PC-3 (cell line): ENCODE results near the gene CCNDBP1. TPM values are rescaled to one million over a fixed set of nuclear protein-coding genes. Genes with fewer than 3 reads are reported as not detected.
"Not testable (repeated sequence)": the region's sequence is repeated elsewhere in the genome, so short reads cannot be mapped to it uniquely, and the experiment has no call there.

Experiments
- ATAC-seq: fragments of 200-7000 bp; cut with Tn5 transposase; 2 replicates; pipeline ENCODE4 v1.9.1; 2020; ENCODE audit warnings: mild to moderate bottlenecking, moderate library complexity
- BruUV-seq: library from RNA; stranded (reverse); fragments of 400-500 nt; replicated peaks from 2 replicates; lab custom pipeline; 2021; lab: Mats Ljungman, UMichigan
- CTCF ChIA-PET: fragments of 300-600 bp; sonication (Branson Sonifier 250); formaldehyde crosslinking; loops from one replicate; lab custom pipeline; 2022; ENCODE audit warnings: antibody characterized with exemption; lab: Charles Lee
- POLR2A ChIA-PET: fragments of 300-600 bp; sonication (Branson Sonifier 250); formaldehyde crosslinking; loops from one replicate; lab custom pipeline; 2022; ENCODE audit warnings: antibody characterized with exemption; ENCODE audit not compliant: unreplicated experiment; lab: Charles Lee
- DNase-seq: peaks from one replicate; pipeline ENCODE4 v3.0.0-alpha.2; 2015
- H2AFZ ChIP-seq: fragments of 300-600 bp; sonication (generic); 2 replicates; pipeline ENCODE4 v1.6.0; 2016; ENCODE audit warnings: antibody characterized with exemption, low read length
- H3F3A ChIP-seq: fragments of 300-600 bp; sonication (generic); one replicate; pipeline ENCODE4 v1.6.0; 2017; ENCODE audit warnings: antibody characterized with exemption, low read length, control low read depth, mild to moderate bottlenecking; ENCODE audit not compliant: unreplicated experiment
- H3K27ac ChIP-seq: fragments of 300-600 bp; sonication (generic); 2 replicates; pipeline ENCODE4 v1.5.1; 2016; ENCODE audit warnings: mild to moderate bottlenecking, low read length
- H3K27me3 ChIP-seq: fragments of 300-600 bp; sonication (generic); 2 replicates; pipeline ENCODE4 v1.6.1; 2016; ENCODE audit warnings: low read length, mixed read lengths
- H3K36me3 ChIP-seq: fragments of 300-600 bp; sonication (generic); 2 replicates; pipeline ENCODE4 v1.6.1; 2016; ENCODE audit warnings: low read depth, mixed run types, low read length, mixed read lengths
- H3K4me1 ChIP-seq: fragments of 300-600 bp; sonication (generic); 2 replicates; pipeline ENCODE4 v1.5.1; 2016; ENCODE audit warnings: low read length; ENCODE audit not compliant: insufficient read depth
- H3K4me2 ChIP-seq: fragments of 300-600 bp; sonication (generic); 2 replicates; pipeline ENCODE4 v1.6.0; 2016; ENCODE audit warnings: low read length
- H3K4me3 ChIP-seq: fragments of 300-600 bp; sonication (generic); 2 replicates; pipeline ENCODE4 v1.5.1; 2016; ENCODE audit warnings: mild to moderate bottlenecking, low read length, mixed read lengths
- H3K79me2 ChIP-seq: fragments of 300-600 bp; sonication (generic); 2 replicates; pipeline ENCODE4 v1.6.1; 2017; ENCODE audit warnings: low read length, mixed read lengths
- H3K9ac ChIP-seq: fragments of 300-600 bp; sonication (generic); 2 replicates; pipeline ENCODE4 v1.6.0; 2016; ENCODE audit warnings: mild to moderate bottlenecking, low read length
- H3K9me2 ChIP-seq: fragments of 300-600 bp; sonication (generic); replicated peaks from 2 replicates; pipeline ENCODE4 v1.6.1; 2016; ENCODE audit warnings: mixed run types, low read length, mixed read lengths
- H3K9me3 ChIP-seq: fragments of 300-600 bp; sonication (generic); 2 replicates; pipeline ENCODE4 v1.6.1; 2016; ENCODE audit warnings: low read length, mixed read lengths
- H4K20me1 ChIP-seq: fragments of 300-600 bp; sonication (generic); 2 replicates; pipeline ENCODE4 v1.6.1; 2016; ENCODE audit warnings: low read length, mixed read lengths
- CTCF ChIP-seq: fragments of 300-600 bp; sonication (generic); conservative IDR thresholded peaks from 2 replicates; pipeline ENCODE4 v1.5.1; 2017; ENCODE audit warnings: antibody characterized with exemption, low read depth, mild to moderate bottlenecking, low read length
- EZH2 ChIP-seq: fragments of 300-600 bp; sonication (generic); IDR thresholded peaks from one replicate; pipeline ENCODE4 v1.6.1; 2017; ENCODE audit warnings: antibody characterized with exemption, mild to moderate bottlenecking, low read length; ENCODE audit not compliant: unreplicated experiment
- EZH2phosphoT487 ChIP-seq: fragments of 300-600 bp; sonication (generic); IDR thresholded peaks from 2 replicates; pipeline ENCODE4 v1.6.1; 2018; ENCODE audit warnings: mild to moderate bottlenecking, antibody characterized with exemption, low read length, borderline replicate concordance
- intact Hi-C: fragments of 100-400 bp; cut with micrococcal nuclease; formaldehyde crosslinking; loops from 2 replicates; pipeline ENCODE4 v1.9.0; 2023
- total RNA-seq: library from RNA; depleted of rRNA; stranded (reverse); fragments of >200 nt; gene quantifications from 2 replicates; pipeline ENCODE4 v1.2.3, GENCODE V29; 2014

CCNDBP1 gene
- total RNA-seq, 1 experiment from 2014 or later = 34.3 TPM

GRCh38 chr15:43196760-43197548, 11.8 kb downstream of the CCNDBP1 start:
- no peak for ATAC-seq
- Histone ChIP-seq H3K36me3 (peaks cover 18% of the 10 kb centered on the region), H3K4me3 (no peak overlapping the region), H3K27me3 (no peaks in the 10 kb centered on the region), H3K4me1 (no peaks in the 10 kb centered on the region), H3K9ac (no peak overlapping the region), H3K9me3 (no peaks in the 10 kb centered on the region), H3K9me2 (no peaks in the 10 kb centered on the region), H3K27ac (no peak overlapping the region), H2AFZ (no peak overlapping the region), H3K79me2 (no peaks in the 10 kb centered on the region), H4K20me1 (no peaks in the 10 kb centered on the region), H3F3A (no peaks in the 10 kb centered on the region), H3K4me2 (no peak overlapping the region)
- intact Hi-C loops = no loop called here
- no TSS peak for BruUV-seq
- POLR2A ChIA-PET = no interaction called here
- DNase-seq = no peak
- TF ChIP-seq EZH2 (no peak), EZH2phosphoT487 (no peak), CTCF (no peak)
- CTCF ChIA-PET = no interaction called here

- H3K4me2 ChIP-seq, H3K27ac ChIP-seq, H2AFZ ChIP-seq, H3K27me3 ChIP-seq, H4K20me1 ChIP-seq, H3K4me3 ChIP-seq, H3K9me2 ChIP-seq, POLR2A ChIA-PET, intact Hi-C loops, H3K79me2 ChIP-seq, DNase-seq, CTCF ChIA-PET, H3K9ac ChIP-seq, H3K4me1 ChIP-seq, H3K9me3 ChIP-seq, ATAC-seq, H3F3A ChIP-seq, BruUV-seq: not testable (repeated sequence)
- peaks cover 10% of the 10 kb centered on the region for H3K36me3 ChIP-seq
Observed at GRCh38 chr15:43197773-43198172, 12.6 kb downstream of the CCNDBP1 start.

- H2AFZ ChIP-seq, H3K9ac ChIP-seq, H3K4me1 ChIP-seq, H3K36me3 ChIP-seq, CTCF ChIA-PET, DNase-seq, H4K20me1 ChIP-seq, H3K27me3 ChIP-seq, intact Hi-C loops, H3F3A ChIP-seq, POLR2A ChIA-PET, ATAC-seq, H3K79me2 ChIP-seq, H3K9me2 ChIP-seq, H3K27ac ChIP-seq, BruUV-seq, H3K4me3 ChIP-seq, H3K9me3 ChIP-seq, H3K4me2 ChIP-seq: not testable (repeated sequence)
Observed at GRCh38 chr15:43198556-43198955, 13.4 kb downstream of the CCNDBP1 start.
